ENCODE data around the gene PLXDC1. TPM values are rescaled to one million over a fixed set of nuclear protein-coding genes. Genes with fewer than 3 reads are reported as not detected.

PLXDC1 gene
- total and polyA plus RNA-seq, 2 of the 13 experiments (the other 11 are each of a cell fraction or from before 2014, with no cell fraction given), result not detected

DNA sequence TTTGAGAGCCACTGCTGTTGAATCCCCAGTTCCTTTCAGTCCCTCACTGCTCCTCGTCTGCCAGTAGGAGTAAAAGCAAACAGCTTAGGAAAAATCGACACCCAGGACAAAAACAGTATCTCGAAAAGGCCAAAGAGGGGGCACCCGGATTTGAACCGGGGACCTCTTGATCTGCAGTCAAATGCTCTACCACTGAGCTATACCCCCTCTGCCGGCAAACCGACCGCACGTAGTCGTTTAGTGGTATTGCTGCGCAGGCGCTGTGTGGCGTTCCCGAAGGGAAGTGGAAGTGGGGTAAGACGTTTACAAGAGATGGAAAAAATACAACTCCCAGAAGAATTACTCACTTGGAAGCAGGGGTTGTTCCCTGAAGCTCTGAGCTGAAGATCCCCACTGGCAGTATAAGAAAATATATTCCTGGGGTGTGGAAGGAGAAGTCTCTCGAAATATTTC, 2.2 kb upstream of the PLXDC1 start (continued):
- TF ChIP-seq, protein P1, sequence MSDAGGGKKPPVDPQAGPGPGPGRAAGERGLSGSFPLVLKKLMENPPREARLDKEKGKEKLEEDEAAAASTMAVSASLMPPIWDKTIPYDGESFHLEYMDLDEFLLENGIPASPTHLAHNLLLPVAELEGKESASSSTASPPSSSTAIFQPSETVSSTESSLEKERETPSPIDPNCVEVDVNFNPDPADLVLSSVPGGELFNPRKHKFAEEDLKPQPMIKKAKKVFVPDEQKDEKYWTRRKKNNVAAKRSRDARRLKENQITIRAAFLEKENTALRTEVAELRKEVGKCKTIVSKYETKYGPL (CRISPR knock-in tag; IDR thresholded peaks at IDR 0.05), result peak; percentile 45; the same call in 1 of the 2 replicates
- no peak for TF ChIP-seq ZNF746 (CRISPR knock-in tag; IDR thresholded peaks at IDR 0.05)
- TF ChIP-seq ZMYM2 (CRISPR knock-in tag; IDR thresholded peaks at IDR 0.05), result no peak
- peak; percentile 73; the same call in 1 of the 2 replicates for TF ChIP-seq KDM2A (CRISPR knock-in tag; IDR thresholded peaks at IDR 0.05; ENCODE audit: borderline replicate concordance, low read depth)
- TF ChIP-seq, protein P2, sequence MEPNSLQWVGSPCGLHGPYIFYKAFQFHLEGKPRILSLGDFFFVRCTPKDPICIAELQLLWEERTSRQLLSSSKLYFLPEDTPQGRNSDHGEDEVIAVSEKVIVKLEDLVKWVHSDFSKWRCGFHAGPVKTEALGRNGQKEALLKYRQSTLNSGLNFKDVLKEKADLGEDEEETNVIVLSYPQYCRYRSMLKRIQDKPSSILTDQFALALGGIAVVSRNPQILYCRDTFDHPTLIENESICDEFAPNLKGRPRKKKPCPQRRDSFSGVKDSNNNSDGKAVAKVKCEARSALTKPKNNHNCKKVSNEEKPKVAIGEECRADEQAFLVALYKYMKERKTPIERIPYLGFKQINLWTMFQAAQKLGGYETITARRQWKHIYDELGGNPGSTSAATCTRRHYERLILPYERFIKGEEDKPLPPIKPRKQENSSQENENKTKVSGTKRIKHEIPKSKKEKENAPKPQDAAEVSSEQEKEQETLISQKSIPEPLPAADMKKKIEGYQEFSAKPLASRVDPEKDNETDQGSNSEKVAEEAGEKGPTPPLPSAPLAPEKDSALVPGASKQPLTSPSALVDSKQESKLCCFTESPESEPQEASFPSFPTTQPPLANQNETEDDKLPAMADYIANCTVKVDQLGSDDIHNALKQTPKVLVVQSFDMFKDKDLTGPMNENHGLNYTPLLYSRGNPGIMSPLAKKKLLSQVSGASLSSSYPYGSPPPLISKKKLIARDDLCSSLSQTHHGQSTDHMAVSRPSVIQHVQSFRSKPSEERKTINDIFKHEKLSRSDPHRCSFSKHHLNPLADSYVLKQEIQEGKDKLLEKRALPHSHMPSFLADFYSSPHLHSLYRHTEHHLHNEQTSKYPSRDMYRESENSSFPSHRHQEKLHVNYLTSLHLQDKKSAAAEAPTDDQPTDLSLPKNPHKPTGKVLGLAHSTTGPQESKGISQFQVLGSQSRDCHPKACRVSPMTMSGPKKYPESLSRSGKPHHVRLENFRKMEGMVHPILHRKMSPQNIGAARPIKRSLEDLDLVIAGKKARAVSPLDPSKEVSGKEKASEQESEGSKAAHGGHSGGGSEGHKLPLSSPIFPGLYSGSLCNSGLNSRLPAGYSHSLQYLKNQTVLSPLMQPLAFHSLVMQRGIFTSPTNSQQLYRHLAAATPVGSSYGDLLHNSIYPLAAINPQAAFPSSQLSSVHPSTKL (CRISPR knock-in tag; IDR thresholded peaks at IDR 0.05), result no peak
- TF ChIP-seq ZFP36L2 (CRISPR knock-in tag; IDR thresholded peaks at IDR 0.05), result no peak; the same call in 1 of the 2 replicates
- TF ChIP-seq NFE2L1 (CRISPR knock-in tag; IDR thresholded peaks at IDR 0.05; ENCODE audit: borderline replicate concordance), result no peak
- no peak for TF ChIP-seq ZNF644 (CRISPR knock-in tag; IDR thresholded peaks at IDR 0.05; ENCODE audit: low read depth)
- TF ChIP-seq MEIS2 (CRISPR knock-in tag; IDR thresholded peaks at IDR 0.05), result peak; percentile 38; the same call in 1 of the 2 replicates
- TF ChIP-seq RAD51 (IDR thresholded peaks at IDR 0.05; ENCODE audit: borderline replicate concordance), result no peak
- 0 out of 2 replicates have a peak, but pooled peaks have one; percentile 53 for TF ChIP-seq PAX8 (CRISPR knock-in tag; IDR thresholded peaks at IDR 0.05; ENCODE audit: borderline replicate concordance)
- TF ChIP-seq, protein P3, sequence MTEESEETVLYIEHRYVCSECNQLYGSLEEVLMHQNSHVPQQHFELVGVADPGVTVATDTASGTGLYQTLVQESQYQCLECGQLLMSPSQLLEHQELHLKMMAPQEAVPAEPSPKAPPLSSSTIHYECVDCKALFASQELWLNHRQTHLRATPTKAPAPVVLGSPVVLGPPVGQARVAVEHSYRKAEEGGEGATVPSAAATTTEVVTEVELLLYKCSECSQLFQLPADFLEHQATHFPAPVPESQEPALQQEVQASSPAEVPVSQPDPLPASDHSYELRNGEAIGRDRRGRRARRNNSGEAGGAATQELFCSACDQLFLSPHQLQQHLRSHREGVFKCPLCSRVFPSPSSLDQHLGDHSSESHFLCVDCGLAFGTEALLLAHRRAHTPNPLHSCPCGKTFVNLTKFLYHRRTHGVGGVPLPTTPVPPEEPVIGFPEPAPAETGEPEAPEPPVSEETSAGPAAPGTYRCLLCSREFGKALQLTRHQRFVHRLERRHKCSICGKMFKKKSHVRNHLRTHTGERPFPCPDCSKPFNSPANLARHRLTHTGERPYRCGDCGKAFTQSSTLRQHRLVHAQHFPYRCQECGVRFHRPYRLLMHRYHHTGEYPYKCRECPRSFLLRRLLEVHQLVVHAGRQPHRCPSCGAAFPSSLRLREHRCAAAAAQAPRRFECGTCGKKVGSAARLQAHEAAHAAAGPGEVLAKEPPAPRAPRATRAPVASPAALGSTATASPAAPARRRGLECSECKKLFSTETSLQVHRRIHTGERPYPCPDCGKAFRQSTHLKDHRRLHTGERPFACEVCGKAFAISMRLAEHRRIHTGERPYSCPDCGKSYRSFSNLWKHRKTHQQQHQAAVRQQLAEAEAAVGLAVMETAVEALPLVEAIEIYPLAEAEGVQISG (CRISPR knock-in tag; IDR thresholded peaks at IDR 0.05), result peak; percentile 37; the same call in 1 of the 2 replicates
- TF ChIP-seq, protein P4, sequence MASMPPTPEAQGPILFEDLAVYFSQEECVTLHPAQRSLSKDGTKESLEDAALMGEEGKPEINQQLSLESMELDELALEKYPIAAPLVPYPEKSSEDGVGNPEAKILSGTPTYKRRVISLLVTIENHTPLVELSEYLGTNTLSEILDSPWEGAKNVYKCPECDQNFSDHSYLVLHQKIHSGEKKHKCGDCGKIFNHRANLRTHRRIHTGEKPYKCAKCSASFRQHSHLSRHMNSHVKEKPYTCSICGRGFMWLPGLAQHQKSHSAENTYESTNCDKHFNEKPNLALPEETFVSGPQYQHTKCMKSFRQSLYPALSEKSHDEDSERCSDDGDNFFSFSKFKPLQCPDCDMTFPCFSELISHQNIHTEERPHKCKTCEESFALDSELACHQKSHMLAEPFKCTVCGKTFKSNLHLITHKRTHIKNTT (CRISPR knock-in tag; IDR thresholded peaks at IDR 0.05), result 0 out of 2 replicates have a peak, but pooled peaks have one; percentile 69
- TF ChIP-seq, protein P5, sequence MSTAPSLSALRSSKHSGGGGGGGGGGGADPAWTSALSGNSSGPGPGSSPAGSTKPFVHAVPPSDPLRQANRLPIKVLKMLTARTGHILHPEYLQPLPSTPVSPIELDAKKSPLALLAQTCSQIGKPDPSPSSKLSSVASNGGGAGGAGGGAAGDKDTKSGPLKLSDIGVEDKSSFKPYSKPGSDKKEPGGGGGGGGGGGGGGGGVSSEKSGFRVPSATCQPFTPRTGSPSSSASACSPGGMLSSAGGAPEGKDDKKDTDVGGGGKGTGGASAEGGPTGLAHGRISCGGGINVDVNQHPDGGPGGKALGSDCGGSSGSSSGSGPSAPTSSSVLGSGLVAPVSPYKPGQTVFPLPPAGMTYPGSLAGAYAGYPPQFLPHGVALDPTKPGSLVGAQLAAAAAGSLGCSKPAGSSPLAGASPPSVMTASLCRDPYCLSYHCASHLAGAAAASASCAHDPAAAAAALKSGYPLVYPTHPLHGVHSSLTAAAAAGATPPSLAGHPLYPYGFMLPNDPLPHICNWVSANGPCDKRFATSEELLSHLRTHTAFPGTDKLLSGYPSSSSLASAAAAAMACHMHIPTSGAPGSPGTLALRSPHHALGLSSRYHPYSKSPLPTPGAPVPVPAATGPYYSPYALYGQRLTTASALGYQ (CRISPR knock-in tag; IDR thresholded peaks at IDR 0.05), result no peak
- TF ChIP-seq SUZ12 (IDR thresholded peaks at IDR 0.05; ENCODE audit: low read depth, low read length), result no peak
- TF ChIP-seq CC2D1A (CRISPR knock-in tag; IDR thresholded peaks at IDR 0.05), result no peak
- TF ChIP-seq ZNF263 (CRISPR knock-in tag; IDR thresholded peaks at IDR 0.05), result 0 out of 2 replicates have a peak, but pooled peaks have one; percentile 14
- TF ChIP-seq TEAD3 (CRISPR knock-in tag; optimal IDR thresholded peaks at IDR 0.05; ENCODE audit: borderline replicate concordance), result peak; percentile 9
- TF ChIP-seq NFE2 (CRISPR knock-in tag; IDR thresholded peaks at IDR 0.05), result no peak
